ENCODE results near the gene THADA. TPM values are rescaled to one million over a fixed set of nuclear protein-coding genes. Genes with fewer than 3 reads are reported as not detected.

Gene THADA
- polyA plus RNA-seq, 3 donors: 7.3 to 11.2 (median 9.7) TPM

DNA sequence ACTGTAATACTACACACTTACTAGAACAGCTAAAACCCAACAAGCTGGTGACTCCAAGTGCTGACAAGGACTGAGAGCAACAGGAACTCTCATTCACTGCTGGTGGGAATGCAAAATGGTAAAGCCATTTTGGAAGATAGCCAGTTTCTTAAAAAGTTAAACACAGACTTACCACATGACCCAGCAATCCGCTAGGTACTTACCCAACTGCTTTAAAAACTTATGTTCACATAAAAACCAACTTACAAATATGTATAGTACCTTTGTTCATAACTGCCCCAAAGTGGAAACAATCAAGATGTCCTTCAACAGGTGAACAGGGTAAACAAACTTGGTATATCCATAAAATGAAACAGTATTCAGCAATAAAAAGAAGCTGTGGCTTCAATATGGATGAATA lies 216.3 kb downstream of the THADA start:
- intact Hi-C loops (cut with micrococcal nuclease): no loop called here

DNA sequence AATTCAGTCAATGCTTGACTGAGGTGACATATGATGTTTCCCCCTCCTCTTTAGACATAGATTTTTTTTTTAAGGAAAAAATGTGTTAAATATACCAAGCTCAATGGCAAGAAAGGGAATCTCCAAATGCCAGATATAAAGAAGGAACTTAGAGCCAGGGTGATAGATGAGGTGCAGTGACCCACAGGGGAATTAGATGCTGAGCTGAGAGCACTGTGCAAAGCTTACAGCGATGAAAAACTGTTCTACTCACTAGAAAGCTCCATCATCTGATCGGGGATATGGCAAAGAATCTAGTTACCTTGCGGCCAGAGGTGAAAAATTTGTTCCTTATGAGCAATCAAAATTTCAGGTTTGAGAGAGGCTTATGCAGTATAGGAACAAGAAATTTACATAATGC lies 218.5 kb downstream of the THADA start:
- no peak overlapping the region for H3K27ac ChIP-seq (ENCODE audit: low read depth in 1 of 2, low read length in 2 of 2)
- H3K36me3 ChIP-seq (replicated peaks in 1 of 2; ENCODE audit: control insufficient read depth in 1 of 2, insufficient read depth in 2 of 2, low read length in 2 of 2): no peaks in the 10 kb centered on the region
- peaks cover 7% of the 10 kb centered on the region for H3K4me1 Mint-ChIP-seq
- H3K27me3 ChIP-seq (ENCODE audit: control insufficient read depth in 2 of 2, insufficient read depth in 2 of 2, low read length in 2 of 2): no peaks in the 10 kb centered on the region
- no peak for DNase-seq
- WGBS (ENCODE audit: insufficient coverage): no CpG with 5 or more reads among the region's 3 CpGs
- no peaks in the 10 kb centered on the region for H3K4me1 ChIP-seq (ENCODE audit: control insufficient read depth in 1 of 2, insufficient read depth in 2 of 2, low read length in 2 of 2)
- H3K4me3 ChIP-seq (replicated peaks in 1 of 3; ENCODE audit: low read depth in 2 of 3, low read length in 3 of 3): no peak overlapping the region
- no peak overlapping the region for H2AFZ ChIP-seq (ENCODE audit: insufficient read depth, low read depth, low read length, poor library complexity, severe bottlenecking)
- H3K9ac ChIP-seq (ENCODE audit: insufficient read depth, low read length, poor library complexity, severe bottlenecking): no peak overlapping the region
- H3K79me2 ChIP-seq (ENCODE audit: insufficient read depth, low read length): no peaks in the 10 kb centered on the region
- H3K27me3 Mint-ChIP-seq (ENCODE audit: low read depth in 3 of 3): peaks cover 2 to 3% (median 3%) of the 10 kb centered on the region in 3 donors
- H3K4me3 Mint-ChIP-seq: no peak overlapping the region
- H3K9me3 ChIP-seq (replicated peaks in 1 of 2; ENCODE audit: control insufficient read depth in 1 of 2, insufficient read depth in 1 of 2, low read length in 2 of 2): no peaks in the 10 kb centered on the region
- no peak for TF ChIP-seq CTCF (IDR thresholded peaks at IDR 0.05)
- intact Hi-C loops (cut with micrococcal nuclease): no loop called here
- H3K4me2 ChIP-seq (replicated peaks; ENCODE audit: extremely low read depth, low read length, poor library complexity, severe bottlenecking): no peak overlapping the region
- H3K9me3 Mint-ChIP-seq: peaks cover 0 to 2% (median 0%) of the 10 kb centered on the region in 7 donors
- H4K20me1 ChIP-seq (ENCODE audit: insufficient read depth, low read length): no peaks in the 10 kb centered on the region
- no peak overlapping the region for H3K27ac Mint-ChIP-seq
- H3K36me3 Mint-ChIP-seq: peaks cover 14 to 18% of the 10 kb centered on the region in 2 donors

More for the DNA sequence above, 216.3 kb downstream of the THADA start:
- Mint-ChIP-seq H3K27ac (no peak overlapping the region), H3K4me3 (no peak overlapping the region), H3K27me3 (ENCODE audit: low read depth in 3 of 3) (peaks cover 2 to 3% (median 3%) of the 10 kb centered on the region in 3 donors), H3K4me1 (peaks cover 17% of the 10 kb centered on the region), H3K36me3 (peaks cover 13 to 18% of the 10 kb centered on the region in 2 donors), H3K9me3 (peaks cover 0 to 2% (median 0%) of the 10 kb centered on the region in 7 donors)
- Histone ChIP-seq H3K4me3 (replicated peaks in 1 of 3; ENCODE audit: low read depth in 2 of 3, low read length in 3 of 3) (no peak overlapping the region), H4K20me1 (ENCODE audit: insufficient read depth, low read length) (no peaks in the 10 kb centered on the region), H3K27ac (ENCODE audit: low read depth in 1 of 2, low read length in 2 of 2) (no peak overlapping the region), H3K4me1 (ENCODE audit: control insufficient read depth in 1 of 2, insufficient read depth in 2 of 2, low read length in 2 of 2) (peaks cover 10 to 11% of the 10 kb centered on the region in 2 donors), H3K36me3 (replicated peaks in 1 of 2; ENCODE audit: control insufficient read depth in 1 of 2, insufficient read depth in 2 of 2, low read length in 2 of 2) (no peaks in the 10 kb centered on the region), H3K9me3 (replicated peaks in 1 of 2; ENCODE audit: control insufficient read depth in 1 of 2, insufficient read depth in 1 of 2, low read length in 2 of 2) (no peaks in the 10 kb centered on the region), H3K4me2 (replicated peaks; ENCODE audit: extremely low read depth, low read length, poor library complexity, severe bottlenecking) (no peak overlapping the region), H3K9ac (ENCODE audit: insufficient read depth, low read length, poor library complexity, severe bottlenecking) (no peak overlapping the region), H3K27me3 (ENCODE audit: control insufficient read depth in 2 of 2, insufficient read depth in 2 of 2, low read length in 2 of 2) (no peaks in the 10 kb centered on the region), H2AFZ (ENCODE audit: insufficient read depth, low read depth, low read length, poor library complexity, severe bottlenecking) (no peak overlapping the region), H3K79me2 (ENCODE audit: insufficient read depth, low read length) (no peaks in the 10 kb centered on the region)
- WGBS (ENCODE audit: insufficient coverage): 80% methylated on average over 1 of the region's 1 CpG
- DNase-seq: no peak
- TF ChIP-seq CTCF (IDR thresholded peaks at IDR 0.05): no peak

All from CD14-positive monocyte (primary cell).